Subcutaneous abdominal adipose tissue (tissue), 5 donors: ENCODE measurements around the gene FTO.

Experiments
- H3K27ac ChIP-seq: one replicate; pipeline ENCODE4 v1.7.0; 2013; ENCODE audit warnings: low read depth, mild to moderate bottlenecking, inconsistent platforms, low read length, moderate library complexity
- H3K27me3 ChIP-seq, 5 donors: one replicate each; pipeline ENCODE4 v1.7.0; 2013; ENCODE audit warnings: low read length in 5 of 5, inconsistent platforms in 1 of 5; ENCODE audit not compliant: control insufficient read depth in 5 of 5, insufficient read depth in 4 of 5
- H3K36me3 ChIP-seq, 5 donors: one replicate each; pipeline ENCODE4 v1.7.0; 2013; ENCODE audit warnings: low read length in 5 of 5; ENCODE audit not compliant: control insufficient read depth in 5 of 5, insufficient read depth in 5 of 5
- H3K4me1 ChIP-seq, 5 donors: one replicate each; pipeline ENCODE4 v1.7.0; 2013; ENCODE audit warnings: low read length in 5 of 5, mild to moderate bottlenecking in 3 of 5, moderate library complexity in 1 of 5; ENCODE audit not compliant: control insufficient read depth in 5 of 5, insufficient read depth in 5 of 5
- H3K4me3 ChIP-seq, 5 donors: one replicate each; pipeline ENCODE4 v1.7.0; 2013; ENCODE audit warnings: low read length in 5 of 5, low read depth in 1 of 5
- H3K9ac ChIP-seq, 5 donors: one replicate each; pipeline ENCODE4 v1.7.0; 2013; ENCODE audit warnings: low read length in 5 of 5, mild to moderate bottlenecking in 4 of 5, moderate library complexity in 3 of 5
- H3K9me3 ChIP-seq, 5 donors: one replicate each; pipeline ENCODE4 v1.7.0; 2013; ENCODE audit warnings: low read length in 5 of 5; ENCODE audit not compliant: control insufficient read depth in 5 of 5
- donor health status: healthy.
- donor health status: healthy.
- donor health status: healthy.
- donor health status: healthy.
- donor health status: healthy.

The FTO gene

DNA sequence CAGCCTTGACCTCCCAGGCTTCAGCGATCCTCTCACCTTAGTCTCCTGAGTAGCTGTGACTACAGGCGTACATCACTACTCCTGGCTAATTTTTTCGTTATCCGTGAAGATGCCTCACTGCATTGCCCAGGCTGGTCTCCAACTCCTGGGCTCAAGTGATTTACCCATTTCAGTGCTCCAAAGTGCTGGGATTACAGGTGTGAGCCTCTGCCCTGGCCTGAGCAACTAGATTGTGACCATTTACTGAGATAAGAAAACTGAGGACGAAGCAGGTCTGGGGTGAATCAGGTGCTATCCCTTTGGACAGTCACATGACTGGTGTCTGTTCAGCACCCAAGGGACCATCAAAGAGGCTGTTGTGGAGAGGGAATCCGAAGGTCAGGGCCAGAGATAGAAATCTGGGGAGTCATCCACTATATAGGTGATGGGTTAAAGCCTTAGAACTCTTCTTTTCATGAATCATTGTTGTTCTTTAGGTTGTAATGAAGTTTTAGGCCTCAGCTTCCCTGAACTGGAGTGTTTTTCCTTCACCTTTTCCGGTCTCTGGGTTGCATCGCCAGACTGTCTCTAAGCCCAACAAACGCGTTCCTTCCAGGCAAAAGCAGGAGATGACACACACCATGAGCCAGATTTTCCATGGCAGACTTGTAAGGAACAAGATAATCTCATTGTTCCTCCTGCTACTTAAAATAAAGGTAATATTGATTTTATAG, 62.5 kb downstream of the FTO start:
- H3K9me3 ChIP-seq: no peaks in the 10 kb centered on the region
- no peak overlapping the region for H3K4me3 ChIP-seq
- H3K4me1 ChIP-seq: peaks cover 0 to 21% (median 12%) of the 10 kb centered on the region in 5 donors
- no peaks in the 10 kb centered on the region for H3K36me3 ChIP-seq
- no peak overlapping the region for H3K9ac ChIP-seq
- H3K27ac ChIP-seq: no peak overlapping the region
- H3K27me3 ChIP-seq: no peaks in the 10 kb centered on the region

GRCh38 chr16:53768167-53768566, 64.2 kb downstream of the FTO start:
- no peaks in the 10 kb centered on the region for H3K9me3 ChIP-seq
- no peak overlapping the region for H3K27ac ChIP-seq
- no peak overlapping the region for H3K4me3 ChIP-seq
- H3K4me1 ChIP-seq: peaks cover 0 to 26% (median 23%) of the 10 kb centered on the region in 5 donors
- H3K36me3 ChIP-seq: no peaks in the 10 kb centered on the region
- H3K9ac ChIP-seq: no peak overlapping the region
- H3K27me3 ChIP-seq: no peaks in the 10 kb centered on the region

- no peak overlapping the region for H3K27ac ChIP-seq
- H3K4me1 ChIP-seq: peaks cover 0 to 30% (median 27%) of the 10 kb centered on the region in 5 donors
- H3K9me3 ChIP-seq: no peaks in the 10 kb centered on the region
- H3K36me3 ChIP-seq: no peaks in the 10 kb centered on the region
- no peaks in the 10 kb centered on the region for H3K27me3 ChIP-seq
- no peak overlapping the region for H3K9ac ChIP-seq
- no peak overlapping the region for H3K4me3 ChIP-seq
These were observed 64.6 kb downstream of the FTO start for GRCh38 chr16:53768593-53768992.

- H3K27ac ChIP-seq: no peak overlapping the region
- H3K9ac ChIP-seq: no peak overlapping the region
- no peaks in the 10 kb centered on the region for H3K27me3 ChIP-seq
- H3K36me3 ChIP-seq: no peaks in the 10 kb centered on the region
- H3K9me3 ChIP-seq: no peaks in the 10 kb centered on the region
- H3K4me3 ChIP-seq: no peak overlapping the region
- H3K4me1 ChIP-seq: peaks cover 0 to 36% (median 30%) of the 10 kb centered on the region in 5 donors
These were observed 65.2 kb downstream of the FTO start for GRCh38 chr16:53769185-53769584.

DNA sequence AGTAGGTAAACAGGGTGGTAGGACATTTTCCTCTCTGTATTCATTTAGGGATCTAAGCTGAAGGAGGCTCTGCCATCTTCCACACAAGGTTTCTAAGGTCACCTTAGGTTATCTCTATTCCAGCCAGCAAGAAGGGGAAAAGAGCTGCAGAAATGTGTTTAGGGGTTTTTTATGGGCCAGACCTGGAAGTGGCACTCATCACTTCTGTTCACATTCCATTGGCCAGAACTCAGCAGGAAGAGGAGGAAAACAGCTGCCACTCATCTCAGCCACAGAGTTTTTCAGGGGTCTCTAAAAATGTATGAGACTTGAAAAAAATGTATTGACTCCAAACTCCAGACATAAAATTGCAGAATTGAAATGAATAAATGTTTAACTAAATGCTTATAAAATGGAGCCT, 65.8 kb downstream of the FTO start:
- H3K27me3 ChIP-seq: no peaks in the 10 kb centered on the region
- peaks cover 0 to 42% (median 30%) of the 10 kb centered on the region in 5 donors for H3K4me1 ChIP-seq
- no peaks in the 10 kb centered on the region for H3K36me3 ChIP-seq
- no peak overlapping the region for H3K4me3 ChIP-seq
- H3K27ac ChIP-seq: no peak overlapping the region
- no peak overlapping the region for H3K9ac ChIP-seq
- H3K9me3 ChIP-seq: no peaks in the 10 kb centered on the region

DNA sequence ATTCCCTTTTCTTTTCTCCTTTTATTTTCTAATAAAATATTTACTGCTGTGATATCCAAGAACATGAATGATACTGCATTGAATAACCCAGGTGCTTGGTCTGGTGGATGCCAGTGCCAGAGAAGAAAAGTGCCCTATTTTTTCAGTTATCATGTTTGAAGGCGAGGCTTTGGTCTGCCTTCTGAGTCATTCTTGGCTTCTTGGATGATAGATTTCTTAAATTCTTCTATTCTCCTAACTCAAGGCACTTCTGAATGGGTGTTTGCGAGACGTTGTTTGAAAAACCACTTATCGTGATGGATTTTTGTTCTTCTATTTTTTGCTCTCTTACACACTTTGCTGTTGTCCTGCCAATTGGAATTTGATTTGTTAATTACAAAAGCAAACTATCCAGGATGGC, 66.7 kb downstream of the FTO start:
- Histone ChIP-seq H3K27ac (no peak overlapping the region), H3K9ac (no peak overlapping the region), H3K4me1 (peaks cover 0 to 50% (median 38%) of the 10 kb centered on the region in 5 donors), H3K9me3 (no peaks in the 10 kb centered on the region), H3K36me3 (no peaks in the 10 kb centered on the region), H3K4me3 (no peak overlapping the region), H3K27me3 (no peaks in the 10 kb centered on the region)

DNA sequence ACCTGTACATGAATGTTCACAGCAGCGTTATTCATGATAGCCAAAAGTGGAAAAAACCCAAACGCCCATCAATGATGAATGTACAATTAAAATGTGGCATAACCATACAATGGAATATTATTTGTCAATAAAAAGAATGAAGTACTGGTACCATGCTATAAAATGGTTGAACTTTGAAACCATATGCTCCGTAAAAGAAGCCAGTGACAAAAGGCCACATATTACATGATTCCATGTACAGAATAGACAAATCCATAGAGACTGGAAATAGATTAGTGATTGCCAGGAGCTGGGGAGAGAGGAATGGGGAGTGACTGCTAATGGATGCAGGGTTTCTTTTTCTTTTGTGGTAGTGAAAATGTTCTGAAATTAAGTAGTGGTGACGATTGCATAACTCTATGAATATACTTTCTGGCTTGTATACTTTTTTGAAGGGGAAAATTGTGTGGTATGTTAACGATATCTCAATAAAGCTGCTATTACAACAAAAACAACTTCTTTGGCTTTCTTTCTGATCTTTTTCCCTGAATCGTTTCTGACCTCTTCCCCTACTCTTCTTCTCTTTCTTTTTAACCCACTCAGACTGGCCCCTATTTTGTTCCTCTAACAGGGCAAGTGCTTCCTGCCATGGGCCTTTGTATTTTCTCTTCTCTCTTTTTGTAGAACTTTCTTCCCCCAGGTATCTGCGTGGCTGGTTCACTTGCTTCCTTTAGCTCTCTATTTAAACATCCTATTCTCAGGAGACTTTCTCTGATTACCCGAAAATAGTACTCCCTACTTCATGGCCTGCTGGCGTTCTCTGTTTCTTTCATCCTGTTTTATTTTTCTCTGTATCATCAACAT, 67.9 kb downstream of the FTO start:
- peak overlapping the region in 1 of 5 donors; percentile 50 for H3K9ac ChIP-seq
- H3K36me3 ChIP-seq: no peaks in the 10 kb centered on the region
- no peaks in the 10 kb centered on the region for H3K9me3 ChIP-seq
- H3K4me1 ChIP-seq: peaks cover 0 to 61% (median 49%) of the 10 kb centered on the region in 5 donors
- H3K27ac ChIP-seq: peak overlapping the region; percentile 52
- H3K27me3 ChIP-seq: no peaks in the 10 kb centered on the region
- no peak overlapping the region for H3K4me3 ChIP-seq

- Histone ChIP-seq H3K9ac (peak overlapping the region in 2 of 5 donors; percentile 12 to 20), H3K36me3 (no peaks in the 10 kb centered on the region), H3K9me3 (no peaks in the 10 kb centered on the region), H3K4me1 (peaks cover 0 to 74% (median 49%) of the 10 kb centered on the region in 5 donors), H3K27ac (peak overlapping the region; percentile 87), H3K4me3 (no peak overlapping the region), H3K27me3 (no peaks in the 10 kb centered on the region)
These were observed 69.3 kb downstream of the FTO start for GRCh38 chr16:53773150-53773846.

DNA sequence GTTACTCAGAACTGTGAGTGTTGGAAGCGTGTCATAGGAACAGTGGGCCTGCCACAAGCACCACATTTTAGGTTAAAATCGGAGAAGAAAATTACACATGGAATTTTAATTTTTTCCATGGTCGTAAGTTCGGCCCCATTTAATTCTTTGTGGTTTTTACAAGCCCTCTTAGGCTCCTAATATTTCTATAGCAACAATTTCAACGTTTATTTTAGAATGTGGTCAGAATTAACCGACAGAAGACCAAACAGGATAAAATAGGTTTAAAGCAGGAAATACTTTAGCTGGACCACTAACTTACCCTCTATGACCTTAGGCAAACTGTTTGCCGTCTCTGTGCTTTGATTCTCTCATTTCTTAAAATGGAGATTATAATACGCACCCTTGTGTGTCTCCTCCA, 69.9 kb downstream of the FTO start:
- Histone ChIP-seq H3K4me1 (peaks cover 0 to 73% (median 46%) of the 10 kb centered on the region in 5 donors), H3K9ac (peak overlapping the region in 1 of 5 donors; percentile 20), H3K9me3 (no peaks in the 10 kb centered on the region), H3K4me3 (no peak overlapping the region), H3K27me3 (no peaks in the 10 kb centered on the region), H3K27ac (peak overlapping the region; percentile 87), H3K36me3 (no peaks in the 10 kb centered on the region)
